ENCODE results near the gene NPAS2.

The NPAS2 gene

DNA sequence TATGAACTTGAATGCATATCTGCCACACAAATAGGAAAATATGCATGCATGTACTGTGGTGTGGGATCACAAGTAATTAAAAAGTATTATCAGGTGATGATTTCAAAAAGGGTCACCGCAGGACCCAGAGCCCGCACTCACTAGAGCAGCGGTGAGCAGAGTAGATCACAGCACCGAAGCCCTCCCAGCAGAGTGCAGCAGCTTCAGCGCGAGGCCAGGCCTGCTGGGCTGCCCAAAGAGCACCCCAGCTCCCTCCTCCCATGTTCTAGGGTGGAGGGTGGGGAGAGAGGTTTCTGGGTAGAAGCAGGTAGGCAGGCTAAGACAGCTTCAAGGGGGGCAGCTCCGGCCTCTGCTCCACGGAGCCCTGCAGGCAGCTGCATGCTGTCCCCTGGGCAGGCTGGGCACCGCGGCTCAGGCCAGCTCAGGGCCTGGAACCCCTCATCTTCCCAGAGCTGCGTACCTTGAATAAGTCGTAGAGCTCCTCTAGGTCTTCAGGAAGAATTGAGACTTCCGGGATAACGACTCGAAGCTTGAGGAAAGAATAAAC, 207.1 kb downstream of the NPAS2 start:
- no peak for DNase-seq

DNA sequence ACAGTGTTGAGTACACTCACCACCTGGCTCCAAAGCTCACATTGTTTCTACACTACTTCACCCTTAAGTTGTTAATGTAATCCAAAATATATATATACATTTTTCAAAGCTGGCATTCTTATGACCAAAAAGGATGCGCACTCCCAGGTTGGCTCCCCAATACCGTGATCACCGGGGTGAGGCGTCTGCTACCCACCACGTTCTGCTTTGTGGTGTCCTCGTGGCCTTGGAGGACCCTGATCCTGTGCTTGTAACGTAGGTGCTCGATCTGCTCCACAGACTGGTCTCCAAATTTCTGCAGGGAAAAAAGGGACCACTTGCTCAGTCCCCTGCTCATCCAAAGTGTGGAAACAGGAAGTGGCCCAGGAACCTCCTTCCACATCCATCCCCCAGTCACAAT, 207.9 kb downstream of the NPAS2 start:
- no peak for DNase-seq

DNA sequence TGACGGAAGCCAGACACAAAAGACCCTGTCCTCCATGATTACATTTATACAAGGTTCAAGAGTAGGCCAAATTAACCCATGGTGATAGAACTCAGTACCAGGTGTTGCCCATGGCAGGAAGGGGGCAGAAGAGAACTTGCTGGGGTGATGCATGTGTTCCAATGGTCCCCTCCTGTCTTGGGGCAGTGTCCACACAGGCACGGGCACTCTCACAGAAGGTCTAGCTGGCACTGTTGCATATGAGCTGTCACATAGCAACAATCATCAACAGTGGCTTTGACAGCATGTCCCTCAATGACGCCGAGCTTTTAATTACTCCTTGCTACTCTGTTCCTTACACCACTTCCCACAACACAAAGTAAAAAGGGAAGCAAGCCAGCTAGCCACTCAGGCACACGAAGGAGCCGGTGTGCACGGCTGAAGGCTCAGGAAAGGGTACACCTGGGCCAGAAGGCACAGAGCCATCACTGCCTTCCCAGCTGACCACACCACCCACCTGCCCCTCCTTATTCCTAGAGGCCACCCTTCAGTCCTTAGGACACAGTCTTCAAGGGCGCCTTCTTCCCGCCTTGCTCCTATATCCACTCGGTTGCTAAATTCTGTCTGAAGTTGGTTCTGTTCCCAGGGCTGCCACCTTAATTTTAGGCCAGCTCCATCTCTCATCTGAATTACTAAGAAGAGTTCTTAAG, 211.1 kb downstream of the NPAS2 start:
- no peak for DNase-seq

GRCh38 chr2:101032084-101032776, 212.3 kb downstream of the NPAS2 start:
- no peak for DNase-seq

- no peak for DNase-seq
Observed at GRCh38 chr2:101036562-101036961, 216.6 kb downstream of the NPAS2 start.

DNA sequence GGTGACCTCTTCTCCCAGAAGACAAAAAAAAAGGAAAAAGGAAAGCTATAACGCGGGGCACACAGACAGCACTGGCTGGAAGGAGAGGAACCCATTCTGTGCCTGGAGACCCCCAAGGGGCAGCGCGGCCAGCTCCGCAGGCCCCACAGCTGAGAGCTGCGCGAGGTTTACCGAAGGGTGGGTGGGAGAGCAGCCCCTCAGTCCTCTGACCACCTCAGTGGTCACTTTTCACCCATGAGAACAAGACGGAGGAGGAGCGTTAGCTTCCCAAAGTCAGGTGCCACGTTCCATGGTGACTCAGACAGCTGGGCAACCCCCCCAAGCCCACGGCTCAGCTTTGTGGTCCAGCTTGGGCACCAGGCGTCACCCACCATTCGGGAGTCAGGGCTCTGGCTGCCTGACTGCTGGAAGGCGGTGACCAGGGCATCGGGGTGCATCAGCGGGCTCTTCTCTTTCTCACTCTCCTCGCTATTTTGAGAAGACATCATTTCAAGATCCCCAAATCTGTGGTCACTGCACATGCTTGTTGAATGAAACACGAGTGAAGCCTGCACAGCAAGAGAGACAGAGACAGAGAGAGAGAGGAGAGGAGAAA, 217.3 kb downstream of the NPAS2 start:
- no peak for DNase-seq

- no peak for DNase-seq
Observed at GRCh38 chr2:101038455-101039255, 218.7 kb downstream of the NPAS2 start.

DNA sequence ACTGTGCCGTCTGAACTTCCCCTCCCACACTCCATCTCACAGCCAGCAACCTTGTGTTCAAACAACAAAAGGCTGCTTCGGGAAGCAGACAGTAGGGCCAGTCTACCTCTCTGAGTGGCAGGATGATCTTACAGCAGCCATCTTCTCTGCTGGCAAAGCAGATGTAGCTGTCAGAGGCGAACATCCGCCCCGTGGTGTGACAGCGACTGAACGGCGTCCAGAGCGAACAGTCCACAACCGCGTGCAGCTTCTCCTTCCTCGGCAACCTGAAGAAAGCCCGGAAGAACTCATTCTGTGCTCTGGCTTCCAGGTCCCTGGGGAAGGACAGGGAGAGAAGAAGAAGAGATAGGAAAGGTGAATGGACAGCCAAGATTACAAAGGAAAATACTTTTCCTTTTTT, 220.1 kb downstream of the NPAS2 start:
- no peak for DNase-seq

GRCh38 chr2:101040761-101041160, 220.8 kb downstream of the NPAS2 start:
- no peak for DNase-seq

DNA sequence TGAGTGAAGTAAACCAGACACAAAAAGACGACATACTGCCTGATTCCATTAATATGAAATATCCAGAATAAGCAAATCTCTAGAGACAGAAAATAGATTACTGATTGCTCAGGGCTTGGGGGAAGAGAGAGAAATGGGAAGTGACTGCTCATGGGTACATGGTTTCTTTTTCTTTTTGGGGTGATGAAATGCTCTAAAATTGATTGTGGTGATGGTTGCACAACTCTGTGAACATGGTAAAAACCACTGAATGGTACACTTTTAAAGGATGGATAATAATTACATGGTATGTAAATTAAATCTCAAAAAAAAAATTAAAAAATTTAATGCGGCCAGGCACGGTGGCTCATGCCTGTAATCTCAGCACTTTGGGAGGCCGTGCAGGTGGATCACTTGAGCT, 221.5 kb downstream of the NPAS2 start:
- no peak for DNase-seq

- no peak for DNase-seq
Observed at GRCh38 chr2:101045330-101045729, 225.4 kb downstream of the NPAS2 start.
